GM12872 (cell line): ENCODE measurements around the gene FAM222B.
A peak's percentile ranks its signal among the peaks of the same experiment; 100 is the strongest.

Experiments used
- TF ChIP-seq, protein P1 (sequence below): IDR thresholded peaks from 3 replicates; pipeline ENCODE4 v1.5.1; 2011; ENCODE audit warnings: low read depth, mild to moderate bottlenecking, low read length, moderate library complexity; ENCODE audit not compliant: insufficient read depth

The FAM222B gene

DNA sequence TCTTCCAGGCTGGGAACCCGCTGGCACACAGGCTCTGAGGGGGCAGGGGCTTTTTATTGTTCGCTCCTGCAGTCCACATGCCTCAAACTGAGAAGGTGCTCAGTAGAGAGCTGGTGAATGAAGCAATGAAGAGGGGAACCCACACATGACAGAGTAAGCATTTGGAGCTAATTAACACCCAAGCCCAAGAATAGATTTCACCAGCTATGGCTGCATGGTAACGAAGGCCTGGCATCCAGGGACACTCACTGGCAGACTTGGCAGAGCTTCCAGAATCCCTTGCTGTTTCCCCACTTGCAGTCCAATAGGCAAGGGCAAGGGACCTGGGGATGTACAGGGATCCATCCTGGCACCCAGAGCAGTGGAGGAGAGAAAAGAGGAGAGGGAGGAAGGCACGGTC, 42.8 kb upstream of the FAM222B start:
- TF ChIP-seq, protein P1, sequence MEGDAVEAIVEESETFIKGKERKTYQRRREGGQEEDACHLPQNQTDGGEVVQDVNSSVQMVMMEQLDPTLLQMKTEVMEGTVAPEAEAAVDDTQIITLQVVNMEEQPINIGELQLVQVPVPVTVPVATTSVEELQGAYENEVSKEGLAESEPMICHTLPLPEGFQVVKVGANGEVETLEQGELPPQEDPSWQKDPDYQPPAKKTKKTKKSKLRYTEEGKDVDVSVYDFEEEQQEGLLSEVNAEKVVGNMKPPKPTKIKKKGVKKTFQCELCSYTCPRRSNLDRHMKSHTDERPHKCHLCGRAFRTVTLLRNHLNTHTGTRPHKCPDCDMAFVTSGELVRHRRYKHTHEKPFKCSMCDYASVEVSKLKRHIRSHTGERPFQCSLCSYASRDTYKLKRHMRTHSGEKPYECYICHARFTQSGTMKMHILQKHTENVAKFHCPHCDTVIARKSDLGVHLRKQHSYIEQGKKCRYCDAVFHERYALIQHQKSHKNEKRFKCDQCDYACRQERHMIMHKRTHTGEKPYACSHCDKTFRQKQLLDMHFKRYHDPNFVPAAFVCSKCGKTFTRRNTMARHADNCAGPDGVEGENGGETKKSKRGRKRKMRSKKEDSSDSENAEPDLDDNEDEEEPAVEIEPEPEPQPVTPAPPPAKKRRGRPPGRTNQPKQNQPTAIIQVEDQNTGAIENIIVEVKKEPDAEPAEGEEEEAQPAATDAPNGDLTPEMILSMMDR, result no peak

DNA sequence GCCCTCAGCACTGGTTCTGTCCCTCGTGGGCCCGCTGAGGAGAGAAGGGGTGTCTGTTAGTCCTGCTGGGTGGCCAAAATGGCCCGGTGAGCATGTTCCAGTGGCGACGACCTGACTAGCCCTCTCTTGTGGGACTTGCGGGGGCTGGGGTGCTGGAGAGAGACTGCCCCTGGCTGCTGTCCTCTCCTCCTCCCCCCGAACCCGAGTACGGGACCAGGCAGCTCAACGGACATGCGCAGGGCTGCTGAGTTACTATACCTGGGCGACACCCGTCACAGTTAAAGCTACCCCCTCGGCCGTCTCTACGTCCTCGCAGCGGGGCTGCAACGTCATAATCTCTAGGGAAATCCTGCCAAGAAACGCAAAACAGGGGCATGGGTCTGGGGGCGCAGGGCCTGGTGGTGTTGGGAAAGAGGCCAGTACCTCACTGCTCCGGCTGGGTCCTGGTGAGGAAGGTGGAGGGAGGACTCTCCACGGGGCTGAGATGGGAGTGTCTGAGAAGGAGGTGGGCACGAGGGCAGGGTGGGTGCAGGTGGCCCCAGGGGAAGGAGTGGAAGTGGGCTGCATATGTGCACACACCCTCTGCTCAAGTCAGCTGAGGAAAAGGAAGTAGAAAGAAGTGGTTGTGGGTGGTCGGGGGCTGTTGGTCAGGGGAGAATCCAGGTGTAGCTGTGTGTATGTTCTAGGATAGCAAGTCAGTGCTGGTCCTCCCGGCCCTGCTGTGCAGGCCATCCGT, 41.5 kb upstream of the FAM222B start:
- TF ChIP-seq, protein P1, result no peak

DNA sequence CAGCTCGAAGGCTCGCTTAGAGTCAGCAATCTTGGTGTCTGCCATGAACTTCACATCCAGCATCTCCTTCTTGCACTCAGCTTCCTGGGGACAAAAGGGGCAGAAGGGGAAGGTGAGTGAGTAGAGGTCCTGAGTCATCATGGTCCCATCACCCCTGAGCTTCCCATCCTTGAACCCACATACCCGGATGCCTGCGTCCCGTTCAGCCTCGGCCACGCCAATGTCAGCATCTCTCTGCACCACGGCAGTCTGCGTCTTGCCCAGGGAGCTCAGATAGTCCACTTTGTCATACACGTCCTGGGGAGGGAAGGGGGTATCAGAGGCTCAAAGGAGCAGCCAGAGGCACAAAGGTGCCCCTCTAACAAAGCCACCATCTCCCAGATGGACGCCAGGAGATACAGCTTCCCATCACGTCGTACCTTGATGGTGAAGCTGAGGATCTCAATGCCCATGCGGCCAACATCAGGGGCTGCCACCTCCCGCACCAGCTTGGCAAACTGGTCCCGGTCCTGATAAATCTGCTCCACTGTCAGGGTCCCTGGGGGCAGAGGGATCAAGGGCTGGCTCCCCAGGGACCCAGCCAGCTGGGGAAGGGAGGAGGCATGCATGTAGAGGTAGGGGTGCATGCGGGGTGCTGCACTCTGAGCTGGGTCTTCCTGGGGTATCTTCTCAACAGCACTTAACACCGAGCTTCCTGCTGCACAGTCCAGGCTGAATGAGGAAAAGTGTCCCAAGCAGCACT, 39.7 kb upstream of the FAM222B start:
- TF ChIP-seq, protein P1, result no peak

DNA sequence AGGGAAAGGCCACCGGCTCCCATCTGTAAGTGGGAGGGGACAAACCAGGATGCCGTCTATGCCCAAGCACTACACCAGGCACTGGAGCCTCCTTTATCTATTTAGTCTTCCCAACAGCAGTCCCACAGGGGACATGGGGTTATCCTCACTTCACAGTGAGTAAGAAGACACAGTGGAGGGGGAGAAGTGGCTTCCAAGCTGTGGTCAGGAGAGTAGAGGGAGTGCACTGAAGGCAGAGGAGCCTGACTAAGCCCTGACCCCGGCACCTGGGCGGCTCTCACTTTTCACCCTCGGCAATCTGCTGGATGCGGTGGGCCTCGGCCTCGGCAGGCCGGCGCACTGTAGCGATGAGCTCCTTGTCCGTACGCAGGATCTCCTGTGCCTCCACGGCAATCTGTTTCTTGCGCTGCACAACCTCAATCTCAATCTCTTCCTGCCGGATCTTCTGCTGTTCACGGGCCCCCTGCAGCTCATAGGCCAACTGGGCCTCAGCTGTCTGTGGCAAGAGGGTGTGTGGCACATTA, 39.0 kb upstream of the FAM222B start:
- TF ChIP-seq, protein P1, result no peak

DNA sequence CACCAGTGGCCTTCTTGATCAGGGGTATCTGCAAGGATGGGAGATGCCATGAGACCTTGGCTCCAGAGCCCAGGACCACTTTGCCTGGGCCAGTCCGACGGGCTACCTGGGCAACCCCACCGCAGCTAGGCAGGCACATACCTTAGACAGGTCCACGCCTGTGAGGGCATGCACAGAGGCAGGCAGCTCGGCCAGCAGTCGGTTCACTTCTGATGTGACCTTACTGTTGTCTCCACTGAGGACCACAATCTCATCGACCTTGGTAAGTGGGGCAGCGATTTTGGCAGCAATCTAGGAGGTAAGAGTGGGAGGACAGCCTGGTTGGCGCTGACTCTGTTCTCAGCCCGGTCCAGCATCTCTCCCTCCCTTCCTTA, 38.0 kb upstream of the FAM222B start:
- TF ChIP-seq, protein P1, result no peak

DNA sequence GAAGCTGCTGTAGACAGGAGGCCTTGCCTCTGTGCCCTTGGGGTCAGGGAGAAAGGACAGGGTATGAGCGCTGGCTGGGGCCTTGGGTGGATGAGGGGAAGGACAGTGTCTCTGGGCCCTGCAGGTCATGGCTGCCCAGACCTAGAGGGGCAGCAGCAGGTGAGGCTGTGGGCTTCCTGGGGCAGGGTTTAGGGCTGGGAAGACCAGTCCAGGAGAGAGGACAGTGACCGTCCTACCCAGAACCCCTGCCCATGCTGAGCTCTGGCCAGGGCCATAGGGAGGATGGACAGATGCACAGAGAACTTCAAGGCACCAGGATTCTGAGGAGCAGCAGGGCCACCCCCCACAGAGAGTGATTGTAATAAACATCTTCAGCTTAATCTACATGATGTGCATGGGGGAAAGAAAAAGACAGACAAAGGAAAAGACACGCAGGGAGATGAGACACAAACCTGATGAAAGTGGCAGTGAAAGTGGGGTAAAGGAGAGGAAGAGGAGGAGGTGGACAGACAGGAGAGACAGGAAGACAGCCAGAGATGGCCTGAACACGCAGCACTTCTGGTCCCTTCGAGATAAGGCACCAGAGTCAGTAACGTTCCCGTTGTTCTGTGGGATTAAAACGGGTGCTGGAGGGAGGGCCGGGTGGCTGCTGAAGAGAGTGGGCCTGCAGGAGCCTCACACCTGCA, 37.4 kb upstream of the FAM222B start:
- TF ChIP-seq, protein P1, result no peak

DNA sequence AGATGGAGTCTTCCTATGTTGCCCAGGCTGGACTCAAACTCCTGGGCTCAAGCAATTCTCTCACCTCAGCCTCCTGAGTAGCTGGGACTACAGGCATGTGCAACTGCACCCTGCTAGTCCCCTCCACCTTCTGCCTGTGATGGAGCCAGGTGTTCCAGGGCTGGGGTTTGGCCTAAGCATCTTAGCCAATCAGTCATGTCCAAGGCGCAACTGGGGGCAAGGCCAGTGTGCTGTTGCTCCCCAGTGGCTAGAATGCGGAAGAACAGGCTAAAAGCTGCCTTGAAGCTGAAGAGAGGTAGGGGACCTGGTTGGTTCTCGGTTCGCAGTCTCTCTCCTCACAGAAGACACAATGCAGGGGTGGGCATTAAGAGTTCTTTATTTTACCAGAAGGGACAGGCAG, 36.4 kb upstream of the FAM222B start:
- TF ChIP-seq, protein P1, result peak; percentile 63
